HEK293 (cell line): ENCODE results near the gene LTN1.
A peak's percentile ranks its signal among the peaks of the same experiment; 100 is the strongest.

Source experiments
- INSM2 ChIP-seq: fragments of 450-650 bp; formaldehyde crosslinking; IDR thresholded peaks from 2 replicates; pipeline ENCODE4 v1.5.1; 2016; ENCODE audit warnings: missing biosample characterization, missing genetic modification characterization
- KLF7 ChIP-seq: fragments of 450-650 bp; formaldehyde crosslinking; IDR thresholded peaks from 2 replicates; pipeline ENCODE4 v1.5.1; 2016; ENCODE audit warnings: missing biosample characterization, missing genetic modification characterization, borderline replicate concordance
- OVOL3 ChIP-seq: fragments of 450-650 bp; formaldehyde crosslinking; IDR thresholded peaks from 2 replicates; pipeline ENCODE4 v1.5.1; 2016; ENCODE audit warnings: missing biosample characterization, missing genetic modification characterization
- SP2 ChIP-seq: fragments of 450-650 bp; formaldehyde crosslinking; IDR thresholded peaks from 2 replicates; pipeline ENCODE4 v1.5.1; 2016; ENCODE audit warnings: missing biosample characterization, missing genetic modification characterization
- ZBTB10 ChIP-seq: fragments of 450-650 bp; formaldehyde crosslinking; IDR thresholded peaks from 2 replicates; pipeline ENCODE4 v1.5.1; 2016; ENCODE audit warnings: missing biosample characterization, missing genetic modification characterization
- ZBTB11 ChIP-seq: fragments of 450-650 bp; formaldehyde crosslinking; conservative IDR thresholded peaks from 2 replicates; pipeline ENCODE4 v1.5.1; 2016; ENCODE audit warnings: low read depth, missing biosample characterization, missing genetic modification characterization
- ZBTB17 ChIP-seq: fragments of 450-650 bp; formaldehyde crosslinking; IDR thresholded peaks from 2 replicates; pipeline ENCODE4 v1.5.1; 2016; ENCODE audit warnings: missing biosample characterization, missing genetic modification characterization
- ZFP3 ChIP-seq: fragments of 450-650 bp; formaldehyde crosslinking; IDR thresholded peaks from 2 replicates; pipeline ENCODE4 v1.5.1; 2016; ENCODE audit warnings: low read depth, missing biosample characterization, missing genetic modification characterization
- ZNF10 ChIP-seq: fragments of 450-650 bp; formaldehyde crosslinking; IDR thresholded peaks from 2 replicates; pipeline ENCODE4 v1.5.1; 2017; ENCODE audit warnings: missing biosample characterization, missing genetic modification characterization
- ZNF174 ChIP-seq: fragments of 450-650 bp; formaldehyde crosslinking; IDR thresholded peaks from 2 replicates; pipeline ENCODE4 v1.5.0; 2017; ENCODE audit warnings: missing biosample characterization, mild to moderate bottlenecking, missing genetic modification characterization
- ZNF335 ChIP-seq: fragments of 450-650 bp; formaldehyde crosslinking; conservative IDR thresholded peaks from 2 replicates; pipeline ENCODE4 v1.5.1; 2016; ENCODE audit warnings: missing biosample characterization, missing genetic modification characterization
- ZNF354C ChIP-seq: fragments of 450-650 bp; formaldehyde crosslinking; IDR thresholded peaks from 2 replicates; pipeline ENCODE4 v1.5.1; 2016; ENCODE audit warnings: missing biosample characterization, missing genetic modification characterization, low read depth, borderline replicate concordance
- ZNF391 ChIP-seq: fragments of 450-650 bp; formaldehyde crosslinking; IDR thresholded peaks from 2 replicates; pipeline ENCODE4 v1.5.1; 2016; ENCODE audit warnings: low read depth, missing biosample characterization, missing genetic modification characterization, borderline replicate concordance
- ZNF548 ChIP-seq: fragments of 450-650 bp; formaldehyde crosslinking; IDR thresholded peaks from 2 replicates; pipeline ENCODE4 v1.5.1; 2016; ENCODE audit warnings: missing biosample characterization, missing genetic modification characterization
- ZNF549 ChIP-seq: fragments of 450-650 bp; IDR thresholded peaks from 2 replicates; pipeline ENCODE4 v1.5.1; 2018; ENCODE audit warnings: missing biosample characterization, missing genetic modification characterization, mild to moderate bottlenecking, inconsistent platforms, moderate library complexity
- ZNF560 ChIP-seq: fragments of 450-650 bp; formaldehyde crosslinking; IDR thresholded peaks from 2 replicates; pipeline ENCODE4 v1.5.1; 2017; ENCODE audit warnings: missing biosample characterization, missing genetic modification characterization, borderline replicate concordance
- ZNF660 ChIP-seq: fragments of 450-650 bp; IDR thresholded peaks from 2 replicates; pipeline ENCODE4 v1.5.1; 2018; ENCODE audit warnings: missing biosample characterization, mild to moderate bottlenecking, missing genetic modification characterization
- ZNF704 ChIP-seq: fragments of 450-650 bp; formaldehyde crosslinking; IDR thresholded peaks from 2 replicates; pipeline ENCODE4 v1.5.1; 2016; ENCODE audit warnings: missing biosample characterization, missing genetic modification characterization
- ZSCAN5A ChIP-seq: fragments of 450-650 bp; formaldehyde crosslinking; IDR thresholded peaks from 2 replicates; pipeline ENCODE4 v1.5.1; 2016; ENCODE audit warnings: missing biosample characterization, missing genetic modification characterization
- TF ChIP-seq, protein P1 (sequence below): fragments of 450-650 bp; formaldehyde crosslinking; IDR thresholded peaks from 2 replicates; pipeline ENCODE4 v1.5.1; 2016; ENCODE audit warnings: missing biosample characterization, missing genetic modification characterization
- TF ChIP-seq, protein P2 (sequence below): fragments of 450-650 bp; formaldehyde crosslinking; IDR thresholded peaks from 2 replicates; pipeline ENCODE4 v1.5.1; 2016; ENCODE audit warnings: missing biosample characterization, missing genetic modification characterization
- TF ChIP-seq, protein P3 (sequence below): fragments of 450-650 bp; formaldehyde crosslinking; IDR thresholded peaks from 2 replicates; pipeline ENCODE4 v1.5.1; 2016; ENCODE audit warnings: missing biosample characterization, missing genetic modification characterization, low read depth

Gene LTN1

GRCh38 chr21:29024474-29025327, 32.0 kb upstream of the LTN1 start, which contains the start of gene USP16 (continued):
- TF ChIP-seq ZSCAN5A (tag by site-specific recombination) (peak; percentile 70; the same call in 1 of the 2 replicates), ZNF391 (peak; percentile 2; the same call in 1 of the 2 replicates), INSM2 (tag by site-specific recombination) (peak; percentile 68; the same call in 1 of the 2 replicates), ZNF549 (tag by site-specific recombination) (no peak), ZNF174 (tag by site-specific recombination) (no peak), ZBTB17 (tag by site-specific recombination) (peak; percentile 98), ZNF704 (tag by site-specific recombination) (peak; percentile 96), ZNF10 (peak; percentile 38; the same call in 1 of the 2 replicates), SP2 (tag by site-specific recombination) (peak; percentile 95), OVOL3 (tag by site-specific recombination) (peak; percentile 84; the same call in 1 of the 2 replicates), ZNF335 (tag by site-specific recombination) (peak; percentile 97), ZNF560 (no peak), ZFP3 (tag by site-specific recombination) (no peak), ZBTB11 (peak; percentile 95), KLF7 (tag by site-specific recombination) (peak; percentile 50), ZNF660 (tag by site-specific recombination) (0 out of 2 replicates have a peak, but pooled peaks have one; percentile 1), ZBTB10 (tag by site-specific recombination) (peak; percentile 72; the same call in 1 of the 2 replicates), ZNF548 (tag by site-specific recombination) (no peak), ZNF354C (tag by site-specific recombination) (no peak)
- TF ChIP-seq, protein P1, sequence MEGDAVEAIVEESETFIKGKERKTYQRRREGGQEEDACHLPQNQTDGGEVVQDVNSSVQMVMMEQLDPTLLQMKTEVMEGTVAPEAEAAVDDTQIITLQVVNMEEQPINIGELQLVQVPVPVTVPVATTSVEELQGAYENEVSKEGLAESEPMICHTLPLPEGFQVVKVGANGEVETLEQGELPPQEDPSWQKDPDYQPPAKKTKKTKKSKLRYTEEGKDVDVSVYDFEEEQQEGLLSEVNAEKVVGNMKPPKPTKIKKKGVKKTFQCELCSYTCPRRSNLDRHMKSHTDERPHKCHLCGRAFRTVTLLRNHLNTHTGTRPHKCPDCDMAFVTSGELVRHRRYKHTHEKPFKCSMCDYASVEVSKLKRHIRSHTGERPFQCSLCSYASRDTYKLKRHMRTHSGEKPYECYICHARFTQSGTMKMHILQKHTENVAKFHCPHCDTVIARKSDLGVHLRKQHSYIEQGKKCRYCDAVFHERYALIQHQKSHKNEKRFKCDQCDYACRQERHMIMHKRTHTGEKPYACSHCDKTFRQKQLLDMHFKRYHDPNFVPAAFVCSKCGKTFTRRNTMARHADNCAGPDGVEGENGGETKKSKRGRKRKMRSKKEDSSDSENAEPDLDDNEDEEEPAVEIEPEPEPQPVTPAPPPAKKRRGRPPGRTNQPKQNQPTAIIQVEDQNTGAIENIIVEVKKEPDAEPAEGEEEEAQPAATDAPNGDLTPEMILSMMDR = peak; percentile 51; the same call in 1 of the 2 replicates
- TF ChIP-seq, protein P2, sequence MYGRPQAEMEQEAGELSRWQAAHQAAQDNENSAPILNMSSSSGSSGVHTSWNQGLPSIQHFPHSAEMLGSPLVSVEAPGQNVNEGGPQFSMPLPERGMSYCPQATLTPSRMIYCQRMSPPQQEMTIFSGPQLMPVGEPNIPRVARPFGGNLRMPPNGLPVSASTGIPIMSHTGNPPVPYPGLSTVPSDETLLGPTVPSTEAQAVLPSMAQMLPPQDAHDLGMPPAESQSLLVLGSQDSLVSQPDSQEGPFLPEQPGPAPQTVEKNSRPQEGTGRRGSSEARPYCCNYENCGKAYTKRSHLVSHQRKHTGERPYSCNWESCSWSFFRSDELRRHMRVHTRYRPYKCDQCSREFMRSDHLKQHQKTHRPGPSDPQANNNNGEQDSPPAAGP (tag by site-specific recombination) = peak; percentile 72
- TF ChIP-seq, protein P3, sequence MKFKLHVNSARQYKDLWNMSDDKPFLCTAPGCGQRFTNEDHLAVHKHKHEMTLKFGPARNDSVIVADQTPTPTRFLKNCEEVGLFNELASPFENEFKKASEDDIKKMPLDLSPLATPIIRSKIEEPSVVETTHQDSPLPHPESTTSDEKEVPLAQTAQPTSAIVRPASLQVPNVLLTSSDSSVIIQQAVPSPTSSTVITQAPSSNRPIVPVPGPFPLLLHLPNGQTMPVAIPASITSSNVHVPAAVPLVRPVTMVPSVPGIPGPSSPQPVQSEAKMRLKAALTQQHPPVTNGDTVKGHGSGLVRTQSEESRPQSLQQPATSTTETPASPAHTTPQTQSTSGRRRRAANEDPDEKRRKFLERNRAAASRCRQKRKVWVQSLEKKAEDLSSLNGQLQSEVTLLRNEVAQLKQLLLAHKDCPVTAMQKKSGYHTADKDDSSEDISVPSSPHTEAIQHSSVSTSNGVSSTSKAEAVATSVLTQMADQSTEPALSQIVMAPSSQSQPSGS (tag by site-specific recombination) = peak; percentile 50
